ENCODE data around the gene PECR.
A peak's percentile ranks its signal among the peaks of the same experiment; 100 is the strongest.
"Not testable (repeated sequence)": the region's sequence is repeated elsewhere in the genome, so short reads cannot be mapped to it uniquely, and the experiment has no call there.

The PECR gene

GRCh38 chr2:216021768-216022565, 59.6 kb downstream of the PECR start:
- DNase-seq: no peak

GRCh38 chr2:216018709-216019108, 62.9 kb downstream of the PECR start:
- no peak for DNase-seq

DNA sequence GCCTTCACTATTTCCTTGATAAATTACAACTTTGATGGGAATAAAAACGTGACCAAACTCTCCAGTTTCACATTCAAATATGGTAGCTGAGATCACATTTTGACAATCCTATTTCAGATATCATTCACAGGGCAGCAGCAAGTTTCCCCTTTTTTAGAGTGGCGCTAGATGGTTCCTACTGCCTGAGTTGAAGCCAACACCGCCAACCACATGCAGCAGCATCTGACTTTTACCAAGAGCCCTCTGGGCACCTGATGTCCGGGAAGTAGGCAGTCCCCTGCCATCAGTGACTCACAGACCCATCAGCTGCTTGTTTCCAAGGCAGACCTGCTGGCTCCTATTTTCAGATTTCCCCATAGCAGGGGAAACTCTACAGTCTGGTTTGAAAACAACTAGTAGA, 64.2 kb downstream of the PECR start:
- no peak for DNase-seq

- DNase-seq: no peak
These were observed 65.0 kb downstream of the PECR start for GRCh38 chr2:216016581-216016980.

GRCh38 chr2:216015722-216016464, 65.7 kb downstream of the PECR start:
- DNase-seq: no peak

DNA sequence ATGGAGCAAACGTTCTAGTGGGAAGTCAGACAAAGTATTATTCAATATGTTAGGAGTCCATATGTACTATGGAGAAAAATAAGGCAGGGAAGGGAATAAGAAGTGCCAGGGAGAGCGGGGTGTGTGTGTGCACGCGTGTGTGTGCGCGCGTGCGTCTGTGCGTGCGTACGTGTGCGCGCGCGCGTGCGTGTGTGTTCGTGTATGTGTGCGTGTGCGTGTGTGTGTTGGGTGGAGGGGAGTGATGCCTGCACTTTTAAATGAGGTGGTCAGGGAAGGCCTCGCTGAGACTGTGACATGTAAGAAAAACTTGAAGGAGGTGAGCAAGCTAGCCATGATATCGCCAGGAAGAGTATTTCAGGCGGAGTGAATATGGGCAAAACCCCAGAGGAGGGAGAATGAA, 66.6 kb downstream of the PECR start:
- no peak for DNase-seq

- no peak for DNase-seq
These were observed 67.6 kb downstream of the PECR start for GRCh38 chr2:216014006-216014405.

DNA sequence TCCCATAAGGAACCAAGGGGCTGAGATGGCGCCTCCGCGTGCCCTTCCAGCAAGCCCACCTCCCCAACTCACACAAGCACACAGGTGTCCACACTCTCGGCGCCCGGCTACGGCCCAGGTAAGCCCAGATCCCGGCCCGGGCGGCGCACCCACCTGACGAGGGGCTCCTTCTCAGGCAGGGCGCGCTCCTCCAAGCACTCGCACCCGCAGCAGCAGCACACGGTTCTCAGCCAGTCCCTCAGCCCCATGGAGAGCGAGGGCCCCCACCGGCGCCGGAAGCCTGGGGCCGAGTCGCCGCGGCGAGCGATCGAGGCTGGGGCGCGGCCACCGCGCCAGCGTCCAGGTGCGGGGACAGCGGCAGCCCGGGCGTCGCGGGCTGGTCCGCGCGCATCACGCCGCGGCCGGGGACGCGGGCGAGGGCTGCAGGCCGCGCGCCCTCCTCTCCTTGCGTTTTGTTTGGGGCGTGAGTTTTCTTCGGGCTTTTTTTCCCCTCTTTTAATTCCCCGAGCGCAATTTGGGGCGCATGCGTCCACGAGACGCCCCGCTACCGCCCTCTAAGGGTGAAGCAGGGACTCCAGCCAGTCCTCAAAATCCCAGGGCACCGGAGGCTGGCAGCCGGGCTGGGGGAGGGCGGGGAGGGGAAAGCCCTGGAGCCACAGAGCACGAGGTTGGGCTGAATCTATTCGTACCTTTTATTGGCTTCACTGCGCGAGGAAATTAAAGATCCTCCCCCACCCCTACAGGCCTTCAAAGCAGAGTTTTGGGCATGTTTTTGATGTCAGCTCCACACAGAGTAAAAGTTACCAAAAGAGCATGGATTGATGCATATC, 68.3 kb downstream of the PECR start, which contains the start of gene MREG:
Gene MREG, minus strand, starts transcription at position 472 of the 830 bp plus-strand sequence. Its CDS starts 224 bp downstream, at position 248.
- DNase-seq: peak; percentile 37

GRCh38 chr2:216012830-216013079, 68.9 kb downstream of the PECR start:
- no peak for DNase-seq

- no peak for DNase-seq
These were observed 69.3 kb downstream of the PECR start for GRCh38 chr2:216012133-216012829.

GRCh38 chr2:216009215-216009614, 72.4 kb downstream of the PECR start:
- not testable (repeated sequence) for DNase-seq

GRCh38 chr2:216008387-216008786, 73.2 kb downstream of the PECR start:
- no peak for DNase-seq

DNA sequence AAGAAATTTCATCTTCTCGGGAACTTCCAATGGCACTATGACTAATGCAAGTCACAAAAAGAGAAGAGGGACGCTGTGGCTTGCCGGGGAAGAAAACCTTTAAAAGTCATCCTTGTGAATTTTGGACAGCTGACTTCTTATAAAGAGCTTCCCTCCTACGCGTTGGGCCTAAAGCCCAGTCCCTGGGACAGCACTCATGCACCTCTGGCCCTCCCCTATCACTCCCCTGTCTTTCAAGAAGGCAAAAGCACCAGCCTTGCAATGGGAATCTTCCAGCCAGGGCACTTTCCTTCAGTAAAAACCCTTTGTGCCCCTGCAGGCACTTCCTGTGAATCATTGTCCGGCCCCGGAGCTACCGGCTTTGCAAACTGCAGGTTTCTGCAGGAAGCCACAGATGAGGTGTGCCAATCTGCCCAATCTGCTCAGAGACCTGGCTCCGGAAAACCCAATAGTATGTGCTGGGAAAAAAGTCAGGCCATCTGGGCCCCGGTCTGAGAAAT, 75.4 kb downstream of the PECR start:
- no peak for DNase-seq

- no peak for DNase-seq
These were observed 76.8 kb downstream of the PECR start for GRCh38 chr2:216004697-216005283.

DNA sequence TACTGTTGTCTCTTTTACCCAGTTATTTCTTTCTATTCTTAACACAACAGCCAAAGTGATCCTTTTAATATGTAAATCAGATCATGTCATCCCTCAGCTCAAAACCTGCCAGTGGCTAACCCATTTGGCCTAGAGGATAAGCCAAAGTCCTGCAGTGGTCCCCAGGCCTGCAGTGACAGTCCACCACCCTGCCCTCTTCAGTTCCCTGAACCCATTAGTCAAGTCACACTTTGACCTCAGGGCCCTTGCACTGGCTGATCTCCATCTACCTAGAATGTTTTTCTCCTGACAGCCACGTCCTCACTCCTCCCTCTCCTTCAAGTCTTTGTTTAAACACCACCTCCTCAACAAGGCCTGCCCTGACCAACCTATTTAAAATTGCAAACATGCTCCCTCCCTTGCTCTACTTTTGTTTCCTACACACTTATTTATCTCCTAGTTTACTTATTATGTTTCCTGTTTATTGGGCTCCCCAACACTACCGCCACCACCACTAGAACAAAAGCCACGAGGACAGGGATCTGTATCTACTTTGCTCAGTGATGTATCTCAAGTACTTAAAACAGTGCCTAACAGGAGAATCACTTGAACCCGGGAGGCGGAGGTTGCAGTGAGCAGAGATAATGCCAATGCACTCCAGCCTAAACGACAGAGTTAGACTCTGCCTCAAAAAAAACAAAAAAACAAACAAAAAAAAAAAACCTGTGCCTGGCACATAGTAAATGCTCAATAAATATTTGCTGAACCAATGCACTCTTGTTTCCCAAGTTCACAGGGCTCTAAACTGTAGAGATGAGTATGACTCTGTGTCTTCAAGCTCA, 77.5 kb downstream of the PECR start:
- DNase-seq: no peak

GRCh38 chr2:216002693-216003092, 78.9 kb downstream of the PECR start:
- no peak for DNase-seq

GRCh38 chr2:216002101-216002678, 79.4 kb downstream of the PECR start:
- no peak for DNase-seq

DNA sequence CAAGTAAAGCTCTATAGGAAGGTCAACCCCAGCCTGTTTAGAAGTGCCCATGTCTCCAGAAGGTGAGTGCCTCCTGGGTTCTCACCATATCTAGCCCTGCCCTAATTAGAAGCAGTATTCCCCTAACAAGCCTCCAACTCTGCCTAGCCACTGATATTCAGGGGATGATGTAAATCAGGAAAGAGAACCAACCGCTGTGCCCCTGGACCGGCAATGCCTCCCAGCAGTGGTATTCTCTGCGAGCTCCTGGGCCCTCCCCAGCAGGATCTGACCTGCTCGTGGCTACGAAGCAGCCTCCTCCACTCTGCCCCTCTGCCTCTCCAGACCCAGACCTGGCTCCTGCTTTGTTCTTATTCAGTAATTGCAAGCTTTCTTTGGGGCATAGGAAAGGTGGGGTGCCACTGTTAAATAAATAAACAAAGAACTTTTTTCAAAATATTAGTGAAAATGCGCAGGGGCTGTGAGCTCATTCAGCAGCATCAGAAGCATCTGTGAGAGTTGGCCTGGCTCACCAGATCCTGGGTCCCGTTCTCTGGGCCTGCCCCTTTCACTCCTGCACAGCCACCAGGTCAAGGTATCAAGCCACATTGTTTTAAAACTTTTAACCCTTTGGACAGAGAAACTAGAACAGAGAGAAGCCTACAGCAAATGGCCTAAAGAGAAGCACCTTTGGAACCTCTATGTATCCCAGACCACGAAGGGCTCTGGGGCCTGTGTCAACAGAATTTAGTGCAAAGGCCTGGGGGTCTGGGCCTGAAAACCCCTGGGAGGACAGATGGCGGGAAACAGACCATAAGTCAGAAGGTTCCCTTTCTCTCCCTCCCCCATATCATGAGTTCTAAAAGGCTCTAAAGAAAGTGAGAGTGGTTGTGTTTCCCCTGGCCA, 80.2 kb downstream of the PECR start:
- no peak for DNase-seq

DNA sequence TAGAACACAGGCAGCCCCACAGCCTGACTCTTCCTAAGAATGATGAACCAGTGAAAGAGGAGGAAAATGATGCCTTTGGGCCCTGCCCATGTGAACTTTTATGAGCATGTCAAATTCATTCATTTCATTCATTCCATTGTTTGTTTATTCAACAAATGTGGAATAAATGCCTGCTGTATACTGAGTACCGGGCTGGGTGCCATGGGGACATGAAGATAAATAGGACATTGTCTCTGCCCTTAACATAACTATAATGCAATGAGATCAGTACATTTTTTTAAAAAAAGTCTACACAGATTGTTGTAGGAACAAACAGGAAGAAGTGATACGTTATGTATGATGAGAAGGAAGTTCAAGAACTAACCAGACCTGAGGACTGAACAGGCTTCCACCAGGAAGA, 83.0 kb downstream of the PECR start:
- DNase-seq: no peak

GRCh38 chr2:215997219-215997618, 84.4 kb downstream of the PECR start:
- no peak for DNase-seq

Data from amniotic stem cell (primary cell).